ENCODE measurements around the gene C5.

DNA sequence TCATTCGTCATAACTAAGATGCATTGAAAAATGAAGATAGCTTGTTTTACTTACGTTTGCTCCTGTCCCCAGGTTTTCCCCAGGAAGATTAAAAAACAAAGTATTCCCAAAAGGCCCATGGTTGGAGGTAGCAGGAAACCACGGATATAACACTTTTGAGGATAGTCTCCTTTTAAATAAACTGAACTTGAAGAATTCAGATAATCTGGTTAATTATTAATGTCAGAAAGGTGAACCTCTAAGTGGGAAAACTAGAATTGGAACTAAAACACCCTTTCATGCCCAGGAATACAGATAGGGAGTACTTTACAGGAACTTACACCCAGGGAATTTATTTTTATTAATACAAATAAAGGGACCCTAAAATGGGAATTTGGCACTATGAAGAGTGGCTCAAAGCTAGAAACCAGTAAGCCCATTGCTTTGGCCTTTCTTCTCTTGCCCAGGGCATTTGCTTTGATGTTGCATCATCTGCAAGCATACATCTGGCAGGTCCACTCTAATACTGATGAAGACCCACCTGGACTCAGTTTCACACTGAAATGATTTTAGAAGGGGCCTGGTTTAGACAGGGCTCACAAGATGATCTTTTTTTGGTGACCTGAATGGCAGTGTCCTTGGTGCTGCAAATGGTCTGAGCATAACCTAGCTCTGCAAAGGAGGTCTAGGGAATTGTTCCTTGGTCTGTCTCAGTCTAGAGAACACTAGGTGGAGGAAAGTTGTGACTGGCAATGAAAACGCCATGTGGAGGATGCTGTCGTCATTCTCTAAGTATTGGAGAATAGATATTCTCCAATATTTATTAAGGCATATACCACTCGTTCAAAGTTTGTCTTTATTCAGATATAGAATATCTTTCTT, at the start of gene C5:
- TF ChIP-seq, protein P1, sequence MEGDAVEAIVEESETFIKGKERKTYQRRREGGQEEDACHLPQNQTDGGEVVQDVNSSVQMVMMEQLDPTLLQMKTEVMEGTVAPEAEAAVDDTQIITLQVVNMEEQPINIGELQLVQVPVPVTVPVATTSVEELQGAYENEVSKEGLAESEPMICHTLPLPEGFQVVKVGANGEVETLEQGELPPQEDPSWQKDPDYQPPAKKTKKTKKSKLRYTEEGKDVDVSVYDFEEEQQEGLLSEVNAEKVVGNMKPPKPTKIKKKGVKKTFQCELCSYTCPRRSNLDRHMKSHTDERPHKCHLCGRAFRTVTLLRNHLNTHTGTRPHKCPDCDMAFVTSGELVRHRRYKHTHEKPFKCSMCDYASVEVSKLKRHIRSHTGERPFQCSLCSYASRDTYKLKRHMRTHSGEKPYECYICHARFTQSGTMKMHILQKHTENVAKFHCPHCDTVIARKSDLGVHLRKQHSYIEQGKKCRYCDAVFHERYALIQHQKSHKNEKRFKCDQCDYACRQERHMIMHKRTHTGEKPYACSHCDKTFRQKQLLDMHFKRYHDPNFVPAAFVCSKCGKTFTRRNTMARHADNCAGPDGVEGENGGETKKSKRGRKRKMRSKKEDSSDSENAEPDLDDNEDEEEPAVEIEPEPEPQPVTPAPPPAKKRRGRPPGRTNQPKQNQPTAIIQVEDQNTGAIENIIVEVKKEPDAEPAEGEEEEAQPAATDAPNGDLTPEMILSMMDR (conservative IDR thresholded peaks at IDR 0.05): no peak
- TF ChIP-seq ZFX (IDR thresholded peaks at IDR 0.05): no peak
